ENCODE measurements around the gene FAM118B.

FAM118B gene

GRCh38 chr11:126172596-126173038 lies 39.0 kb upstream of the FAM118B start:
- H3K4me3 ChIP-seq (ENCODE audit: low read depth, low read length), result no peak overlapping the region
- peaks cover 3% of the 10 kb centered on the region; the same call in 1 of the 2 replicates for H3K27me3 ChIP-seq (ENCODE audit: control insufficient read depth, insufficient read depth, low read length)
- no peaks in the 10 kb centered on the region for H3K9me3 ChIP-seq (ENCODE audit: control insufficient read depth, insufficient read depth, low read depth, low read length)
- peaks cover 11% of the 10 kb centered on the region; the same call in 1 of the 2 replicates for H3K4me1 ChIP-seq (ENCODE audit: control insufficient read depth, insufficient read depth, low read length)
- H3K27ac ChIP-seq (ENCODE audit: low read depth, low read length), result no peak overlapping the region
- H3K36me3 ChIP-seq (ENCODE audit: control insufficient read depth, insufficient read depth, low read length), result no peaks in the 10 kb centered on the region
- H3K9ac ChIP-seq (ENCODE audit: low read length), result no peak overlapping the region

GRCh38 chr11:126173257-126173656 lies 38.3 kb upstream of the FAM118B start:
- Histone ChIP-seq H3K4me3 (ENCODE audit: low read depth, low read length) (no peak overlapping the region), H3K9ac (ENCODE audit: low read length) (no peak overlapping the region), H3K27me3 (ENCODE audit: control insufficient read depth, insufficient read depth, low read length) (peaks cover 3% of the 10 kb centered on the region; the same call in 1 of the 2 replicates), H3K27ac (ENCODE audit: low read depth, low read length) (no peak overlapping the region), H3K9me3 (ENCODE audit: control insufficient read depth, insufficient read depth, low read depth, low read length) (no peaks in the 10 kb centered on the region), H3K4me1 (ENCODE audit: control insufficient read depth, insufficient read depth, low read length) (peaks cover 11% of the 10 kb centered on the region; the same call in 1 of the 2 replicates), H3K36me3 (ENCODE audit: control insufficient read depth, insufficient read depth, low read length) (no peaks in the 10 kb centered on the region)

GRCh38 chr11:126174816-126175215 lies 36.8 kb upstream of the FAM118B start:
- Histone ChIP-seq H3K36me3 (ENCODE audit: control insufficient read depth, insufficient read depth, low read length) (no peaks in the 10 kb centered on the region), H3K9ac (ENCODE audit: low read length) (no peak overlapping the region), H3K4me1 (ENCODE audit: control insufficient read depth, insufficient read depth, low read length) (no peaks in the 10 kb centered on the region), H3K27me3 (ENCODE audit: control insufficient read depth, insufficient read depth, low read length) (peaks cover 3% of the 10 kb centered on the region; the same call in 1 of the 2 replicates), H3K4me3 (ENCODE audit: low read depth, low read length) (no peak overlapping the region), H3K9me3 (ENCODE audit: control insufficient read depth, insufficient read depth, low read depth, low read length) (no peaks in the 10 kb centered on the region), H3K27ac (ENCODE audit: low read depth, low read length) (no peak overlapping the region)

GRCh38 chr11:126175393-126175792 lies 36.2 kb upstream of the FAM118B start:
- H3K27me3 ChIP-seq (ENCODE audit: control insufficient read depth, insufficient read depth, low read length), result peaks cover 3% of the 10 kb centered on the region; the same call in 1 of the 2 replicates

GRCh38 chr11:126176853-126177470 lies 34.6 kb upstream of the FAM118B start:
- H3K27ac ChIP-seq (ENCODE audit: low read depth, low read length), result no peak overlapping the region

More at GRCh38 chr11:126175393-126175792, 36.2 kb upstream of the FAM118B start:
- no peak overlapping the region for H3K27ac ChIP-seq (ENCODE audit: low read depth, low read length)
- H3K9ac ChIP-seq (ENCODE audit: low read length), result no peak overlapping the region
- H3K36me3 ChIP-seq (ENCODE audit: control insufficient read depth, insufficient read depth, low read length), result no peaks in the 10 kb centered on the region
- no peaks in the 10 kb centered on the region for H3K9me3 ChIP-seq (ENCODE audit: control insufficient read depth, insufficient read depth, low read depth, low read length)
- H3K4me1 ChIP-seq (ENCODE audit: control insufficient read depth, insufficient read depth, low read length), result no peaks in the 10 kb centered on the region
- H3K4me3 ChIP-seq (ENCODE audit: low read depth, low read length), result no peak overlapping the region

GRCh38 chr11:126181939-126182730 lies 29.4 kb upstream of the FAM118B start:
- Histone ChIP-seq H3K4me1 (ENCODE audit: control insufficient read depth, insufficient read depth, low read length) (no peaks in the 10 kb centered on the region; the same call in 1 of the 2 replicates), H3K9ac (ENCODE audit: low read length) (no peak overlapping the region), H3K27me3 (ENCODE audit: control insufficient read depth, insufficient read depth, low read length) (no peaks in the 10 kb centered on the region), H3K4me3 (ENCODE audit: low read depth, low read length) (no peak overlapping the region), H3K27ac (ENCODE audit: low read depth, low read length) (no peak overlapping the region), H3K36me3 (ENCODE audit: control insufficient read depth, insufficient read depth, low read length) (no peaks in the 10 kb centered on the region), H3K9me3 (ENCODE audit: control insufficient read depth, insufficient read depth, low read depth, low read length) (no peaks in the 10 kb centered on the region; the same call in 1 of the 2 replicates)

More at GRCh38 chr11:126176853-126177470, 34.6 kb upstream of the FAM118B start:
- H3K27me3 ChIP-seq (ENCODE audit: control insufficient read depth, insufficient read depth, low read length), result peaks cover 3% of the 10 kb centered on the region; the same call in 1 of the 2 replicates
- H3K4me3 ChIP-seq (ENCODE audit: low read depth, low read length), result no peak overlapping the region
- H3K36me3 ChIP-seq (ENCODE audit: control insufficient read depth, insufficient read depth, low read length), result no peaks in the 10 kb centered on the region
- H3K4me1 ChIP-seq (ENCODE audit: control insufficient read depth, insufficient read depth, low read length), result no peaks in the 10 kb centered on the region
- H3K9me3 ChIP-seq (ENCODE audit: control insufficient read depth, insufficient read depth, low read depth, low read length), result no peaks in the 10 kb centered on the region; the same call in 1 of the 2 replicates
- no peak overlapping the region for H3K9ac ChIP-seq (ENCODE audit: low read length)

- Histone ChIP-seq H3K4me3 (ENCODE audit: low read depth, low read length) (no peak overlapping the region), H3K27me3 (ENCODE audit: control insufficient read depth, insufficient read depth, low read length) (no peaks in the 10 kb centered on the region), H3K9ac (ENCODE audit: low read length) (no peak overlapping the region), H3K36me3 (ENCODE audit: control insufficient read depth, insufficient read depth, low read length) (no peaks in the 10 kb centered on the region), H3K9me3 (ENCODE audit: control insufficient read depth, insufficient read depth, low read depth, low read length) (no peaks in the 10 kb centered on the region; the same call in 1 of the 2 replicates), H3K4me1 (ENCODE audit: control insufficient read depth, insufficient read depth, low read length) (no peaks in the 10 kb centered on the region; the same call in 1 of the 2 replicates), H3K27ac (ENCODE audit: low read depth, low read length) (no peak overlapping the region)
Observed at GRCh38 chr11:126182787-126183445, 28.7 kb upstream of the FAM118B start.

GRCh38 chr11:126185259-126186024 lies 26.1 kb upstream of the FAM118B start:
- no peaks in the 10 kb centered on the region; the same call in 1 of the 2 replicates for H3K4me1 ChIP-seq (ENCODE audit: control insufficient read depth, insufficient read depth, low read length)
- no peaks in the 10 kb centered on the region for H3K27me3 ChIP-seq (ENCODE audit: control insufficient read depth, insufficient read depth, low read length)
- no peak overlapping the region for H3K9ac ChIP-seq (ENCODE audit: low read length)
- H3K27ac ChIP-seq (ENCODE audit: low read depth, low read length), result no peak overlapping the region
- no peaks in the 10 kb centered on the region; the same call in 1 of the 2 replicates for H3K9me3 ChIP-seq (ENCODE audit: control insufficient read depth, insufficient read depth, low read depth, low read length)
- no peak overlapping the region for H3K4me3 ChIP-seq (ENCODE audit: low read depth, low read length)
- H3K36me3 ChIP-seq (ENCODE audit: control insufficient read depth, insufficient read depth, low read length), result peaks cover 13% of the 10 kb centered on the region; the same call in 1 of the 2 replicates

GRCh38 chr11:126186025-126186698 lies 25.4 kb upstream of the FAM118B start:
- Histone ChIP-seq H3K27me3 (ENCODE audit: control insufficient read depth, insufficient read depth, low read length) (no peaks in the 10 kb centered on the region), H3K9me3 (ENCODE audit: control insufficient read depth, insufficient read depth, low read depth, low read length) (no peaks in the 10 kb centered on the region), H3K4me1 (ENCODE audit: control insufficient read depth, insufficient read depth, low read length) (no peaks in the 10 kb centered on the region; the same call in 1 of the 2 replicates), H3K4me3 (ENCODE audit: low read depth, low read length) (no peak overlapping the region), H3K27ac (ENCODE audit: low read depth, low read length) (no peak overlapping the region), H3K36me3 (ENCODE audit: control insufficient read depth, insufficient read depth, low read length) (peaks cover 20% of the 10 kb centered on the region), H3K9ac (ENCODE audit: low read length) (no peak overlapping the region)
